GM18508 (cell line): ENCODE measurements around the gene NCR2.

Source experiments
- ATAC-seq: cut with Tn5 transposase; IDR thresholded peaks from one replicate; pipeline ENCODE4 v1.9.1; 2021; ENCODE audit warnings: moderate number of reproducible peaks; ENCODE audit not compliant: insufficient read depth, unreplicated experiment

NCR2 gene

GRCh38 chr6:41355952-41356351 lies 20.5 kb downstream of the NCR2 start:
- no peak for ATAC-seq

- no peak for ATAC-seq
These were observed 21.4 kb downstream of the NCR2 start for GRCh38 chr6:41356825-41357224.

GRCh38 chr6:41358503-41358902 lies 23.1 kb downstream of the NCR2 start:
- ATAC-seq: no peak

- ATAC-seq: no peak
These were observed 24.4 kb downstream of the NCR2 start for GRCh38 chr6:41359617-41360313.

- no peak for ATAC-seq
These were observed 24.9 kb downstream of the NCR2 start for GRCh38 chr6:41360314-41360685.

GRCh38 chr6:41366150-41366549 lies 30.7 kb downstream of the NCR2 start:
- ATAC-seq: no peak

GRCh38 chr6:41367061-41367460 lies 31.7 kb downstream of the NCR2 start:
- ATAC-seq: no peak

GRCh38 chr6:41367700-41368099 lies 32.3 kb downstream of the NCR2 start:
- ATAC-seq: no peak

- no peak for ATAC-seq
These were observed 35.2 kb downstream of the NCR2 start for GRCh38 chr6:41370488-41371111.

GRCh38 chr6:41371461-41371991 lies 36.1 kb downstream of the NCR2 start:
- no peak for ATAC-seq

- no peak for ATAC-seq
These were observed 36.8 kb downstream of the NCR2 start for GRCh38 chr6:41371992-41372831.

- ATAC-seq: no peak
These were observed 37.6 kb downstream of the NCR2 start for GRCh38 chr6:41372832-41373626.

GRCh38 chr6:41373627-41373918 lies 38.2 kb downstream of the NCR2 start:
- no peak for ATAC-seq

GRCh38 chr6:41373919-41374617 lies 38.7 kb downstream of the NCR2 start:
- ATAC-seq: no peak

GRCh38 chr6:41374618-41375590 lies 39.5 kb downstream of the NCR2 start:
- no peak for ATAC-seq

GRCh38 chr6:41375598-41376151 lies 40.3 kb downstream of the NCR2 start:
- no peak for ATAC-seq

GRCh38 chr6:41376176-41376575 lies 40.8 kb downstream of the NCR2 start:
- ATAC-seq: no peak

- ATAC-seq: no peak
These were observed 41.7 kb downstream of the NCR2 start for GRCh38 chr6:41377071-41377470.
